HepG2 (cell line): ENCODE measurements around the gene SCT. TPM values are rescaled to one million over a fixed set of nuclear protein-coding genes. Genes with fewer than 3 reads are reported as not detected.

Experiments
- CAMTA2 ChIP-seq: sonication (generic); formaldehyde crosslinking; IDR thresholded peaks from 2 replicates; pipeline ENCODE4 v1.4.0; 2020; ENCODE audit warnings: mild to moderate bottlenecking, missing genetic modification reagents, borderline replicate concordance
- HOXA7 ChIP-seq: sonication (generic); formaldehyde crosslinking; IDR thresholded peaks from 2 replicates; pipeline ENCODE4 v1.8.1; 2022; ENCODE audit warnings: mild to moderate bottlenecking, missing genetic modification reagents, moderate library complexity
- NAIF1 ChIP-seq: sonication (generic); formaldehyde crosslinking; IDR thresholded peaks from 2 replicates; pipeline ENCODE4 v1.5.0; 2020; ENCODE audit warnings: mild to moderate bottlenecking, missing genetic modification reagents, borderline replicate concordance
- SOX5 ChIP-seq: IDR thresholded peaks from 2 replicates; pipeline ENCODE4 v1.6.1; 2016; ENCODE audit warnings: borderline replicate concordance
- SPEN ChIP-seq: sonication (generic); formaldehyde crosslinking; IDR thresholded peaks from 2 replicates; pipeline ENCODE4 v1.5.1; 2020; ENCODE audit warnings: low read depth, mild to moderate bottlenecking, missing genetic modification reagents
- TBL1XR1 ChIP-seq: fragments of 150-350 bp; IDR thresholded peaks from 2 replicates; pipeline ENCODE4 v1.6.1; 2014; ENCODE audit warnings: borderline replicate concordance, low read length; ENCODE audit not compliant: partially characterized antibody
- TFE3 ChIP-seq: IDR thresholded peaks from 2 replicates; pipeline ENCODE4 v1.6.1; 2016
- TSC22D2 ChIP-seq: sonication (generic); formaldehyde crosslinking; IDR thresholded peaks from 2 replicates; pipeline ENCODE4 v1.5.1; 2020; ENCODE audit warnings: missing genetic modification reagents, mild to moderate bottlenecking, borderline replicate concordance
- ZFAT ChIP-seq: sonication (generic); formaldehyde crosslinking; conservative IDR thresholded peaks from 2 replicates; pipeline ENCODE4 v1.8.1; 2023; ENCODE audit warnings: missing genetic modification reagents, inconsistent platforms
- ZNF232 ChIP-seq: sonication (generic); formaldehyde crosslinking; IDR thresholded peaks from 2 replicates; pipeline ENCODE4 v1.4.0; 2020; ENCODE audit warnings: missing genetic modification reagents, borderline replicate concordance
- ZNF337 ChIP-seq: sonication (generic); formaldehyde crosslinking; IDR thresholded peaks from 2 replicates; pipeline ENCODE4 v1.5.1; 2020; ENCODE audit warnings: missing genetic modification reagents, low read depth, mild to moderate bottlenecking, borderline replicate concordance
- ZNF512 ChIP-seq: sonication (generic); formaldehyde crosslinking; IDR thresholded peaks from 2 replicates; pipeline ENCODE4 v1.4.0; 2020; ENCODE audit warnings: mild to moderate bottlenecking, missing genetic modification reagents
- ZNF569 ChIP-seq: sonication (generic); formaldehyde crosslinking; IDR thresholded peaks from 2 replicates; pipeline ENCODE4 v1.5.0; 2020; ENCODE audit warnings: mild to moderate bottlenecking, missing genetic modification reagents, moderate library complexity, borderline replicate concordance
- ZNF605 ChIP-seq: sonication (generic); formaldehyde crosslinking; IDR thresholded peaks from 2 replicates; pipeline ENCODE4 v1.8.0; 2022; ENCODE audit warnings: mild to moderate bottlenecking, missing genetic modification reagents
- ZNF773 ChIP-seq: sonication (generic); formaldehyde crosslinking; IDR thresholded peaks from 2 replicates; pipeline ENCODE4 v1.4.0; 2020; ENCODE audit warnings: missing genetic modification reagents, borderline replicate concordance
- ZNF777 ChIP-seq: sonication (generic); formaldehyde crosslinking; IDR thresholded peaks from 2 replicates; pipeline ENCODE4 v1.4.0; 2020; ENCODE audit warnings: missing genetic modification reagents
- polyA plus RNA-seq, 8 experiments: library from polyadenylated mRNA; depleted of rRNA in 3 of 8; stranded (reverse) in 7 of 8; unstranded in 1 of 8; fragments of >200 nt; fragmentation: Illumina TruSeq in 4 of 8; extraction: Trizol in 4 of 8; gene quantifications; 2 replicates each; pipeline versions ENCODE4 v1.2.1 to v1.2.3, GENCODE V29; 2011 to 2016; ENCODE audit warnings: low read depth in 4 of 8, missing spikeins in 1 of 8, mixed read lengths in 1 of 8; ENCODE audit not compliant: insufficient read depth in 1 of 8
- total RNA-seq, 5 experiments: library from RNA; depleted of rRNA; stranded (reverse); fragments of >200 nt; fragmentation: Illumina TruSeq; extraction: Trizol; gene quantifications; 2 replicates each; pipeline ENCODE4 v1.2.3, GENCODE V29; 2016; ENCODE audit warnings: low read depth in 1 of 5
- TF ChIP-seq, protein P1 (sequence below): sonication (generic); formaldehyde crosslinking; IDR thresholded peaks from 2 replicates; pipeline ENCODE4 v1.4.0; 2020; ENCODE audit warnings: low read depth, mild to moderate bottlenecking, missing genetic modification reagents
- TF ChIP-seq, protein P2 (sequence below): sonication (generic); formaldehyde crosslinking; conservative IDR thresholded peaks from 2 replicates; pipeline ENCODE4 v1.4.0; 2020; ENCODE audit warnings: missing genetic modification reagents
- TF ChIP-seq, protein P3 (sequence below): sonication (generic); formaldehyde crosslinking; conservative IDR thresholded peaks from 2 replicates; pipeline ENCODE4 v1.8.0; 2022; ENCODE audit warnings: low read depth, missing genetic modification reagents
- TF ChIP-seq, protein P4 (sequence below): sonication (generic); formaldehyde crosslinking; IDR thresholded peaks from 2 replicates; pipeline ENCODE4 v1.4.0; 2020; ENCODE audit warnings: mild to moderate bottlenecking, missing genetic modification reagents

Gene SCT
- total and polyA plus RNA-seq, 2 of the 13 experiments (the other 11 are each of a cell fraction or from before 2014, with no cell fraction given) = not detected

DNA sequence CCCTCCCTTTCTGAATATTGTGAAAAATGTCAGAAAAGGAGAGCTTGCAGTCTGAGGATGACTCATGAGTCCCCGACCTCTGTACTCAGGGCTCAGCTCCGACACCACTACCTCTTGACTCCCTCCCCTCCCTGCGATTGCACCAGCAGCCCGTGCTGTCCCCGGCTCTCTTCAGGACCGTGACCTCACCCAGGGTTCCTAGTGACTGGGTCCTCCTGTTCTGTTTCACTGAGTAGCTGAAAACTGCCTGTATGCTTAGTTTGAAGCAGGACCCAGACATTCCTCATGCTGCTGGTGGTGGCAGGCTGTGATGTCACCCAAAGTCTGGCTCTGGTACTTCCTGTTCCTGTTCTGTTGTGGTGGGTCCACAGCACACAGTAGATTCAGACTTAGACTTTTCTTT lies 39.0 kb downstream of the SCT start (continued):
- TF ChIP-seq TFE3 (CRISPR knock-in tag) = peak; percentile 75; the same call in 1 of the 2 replicates
- TF ChIP-seq SPEN (CRISPR knock-in tag) = no peak
- TF ChIP-seq CAMTA2 (CRISPR knock-in tag) = no peak
- TF ChIP-seq, protein P1, sequence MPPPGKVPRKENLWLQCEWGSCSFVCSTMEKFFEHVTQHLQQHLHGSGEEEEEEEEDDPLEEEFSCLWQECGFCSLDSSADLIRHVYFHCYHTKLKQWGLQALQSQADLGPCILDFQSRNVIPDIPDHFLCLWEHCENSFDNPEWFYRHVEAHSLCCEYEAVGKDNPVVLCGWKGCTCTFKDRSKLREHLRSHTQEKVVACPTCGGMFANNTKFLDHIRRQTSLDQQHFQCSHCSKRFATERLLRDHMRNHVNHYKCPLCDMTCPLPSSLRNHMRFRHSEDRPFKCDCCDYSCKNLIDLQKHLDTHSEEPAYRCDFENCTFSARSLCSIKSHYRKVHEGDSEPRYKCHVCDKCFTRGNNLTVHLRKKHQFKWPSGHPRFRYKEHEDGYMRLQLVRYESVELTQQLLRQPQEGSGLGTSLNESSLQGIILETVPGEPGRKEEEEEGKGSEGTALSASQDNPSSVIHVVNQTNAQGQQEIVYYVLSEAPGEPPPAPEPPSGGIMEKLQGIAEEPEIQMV (CRISPR knock-in tag) = no peak
- TF ChIP-seq, protein P2, sequence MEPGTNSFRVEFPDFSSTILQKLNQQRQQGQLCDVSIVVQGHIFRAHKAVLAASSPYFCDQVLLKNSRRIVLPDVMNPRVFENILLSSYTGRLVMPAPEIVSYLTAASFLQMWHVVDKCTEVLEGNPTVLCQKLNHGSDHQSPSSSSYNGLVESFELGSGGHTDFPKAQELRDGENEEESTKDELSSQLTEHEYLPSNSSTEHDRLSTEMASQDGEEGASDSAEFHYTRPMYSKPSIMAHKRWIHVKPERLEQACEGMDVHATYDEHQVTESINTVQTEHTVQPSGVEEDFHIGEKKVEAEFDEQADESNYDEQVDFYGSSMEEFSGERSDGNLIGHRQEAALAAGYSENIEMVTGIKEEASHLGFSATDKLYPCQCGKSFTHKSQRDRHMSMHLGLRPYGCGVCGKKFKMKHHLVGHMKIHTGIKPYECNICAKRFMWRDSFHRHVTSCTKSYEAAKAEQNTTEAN = 0 out of 2 replicates have a peak, but pooled peaks have one; percentile 17
- no peak for TF ChIP-seq HOXA7
- TF ChIP-seq ZNF777 (CRISPR knock-in tag) = no peak
- no peak for TF ChIP-seq ZFAT
- TF ChIP-seq, protein P3, sequence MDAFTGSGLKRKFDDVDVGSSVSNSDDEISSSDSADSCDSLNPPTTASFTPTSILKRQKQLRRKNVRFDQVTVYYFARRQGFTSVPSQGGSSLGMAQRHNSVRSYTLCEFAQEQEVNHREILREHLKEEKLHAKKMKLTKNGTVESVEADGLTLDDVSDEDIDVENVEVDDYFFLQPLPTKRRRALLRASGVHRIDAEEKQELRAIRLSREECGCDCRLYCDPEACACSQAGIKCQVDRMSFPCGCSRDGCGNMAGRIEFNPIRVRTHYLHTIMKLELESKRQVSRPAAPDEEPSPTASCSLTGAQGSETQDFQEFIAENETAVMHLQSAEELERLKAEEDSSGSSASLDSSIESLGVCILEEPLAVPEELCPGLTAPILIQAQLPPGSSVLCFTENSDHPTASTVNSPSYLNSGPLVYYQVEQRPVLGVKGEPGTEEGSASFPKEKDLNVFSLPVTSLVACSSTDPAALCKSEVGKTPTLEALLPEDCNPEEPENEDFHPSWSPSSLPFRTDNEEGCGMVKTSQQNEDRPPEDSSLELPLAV (CRISPR knock-in tag) = no peak
- TF ChIP-seq, protein P4, sequence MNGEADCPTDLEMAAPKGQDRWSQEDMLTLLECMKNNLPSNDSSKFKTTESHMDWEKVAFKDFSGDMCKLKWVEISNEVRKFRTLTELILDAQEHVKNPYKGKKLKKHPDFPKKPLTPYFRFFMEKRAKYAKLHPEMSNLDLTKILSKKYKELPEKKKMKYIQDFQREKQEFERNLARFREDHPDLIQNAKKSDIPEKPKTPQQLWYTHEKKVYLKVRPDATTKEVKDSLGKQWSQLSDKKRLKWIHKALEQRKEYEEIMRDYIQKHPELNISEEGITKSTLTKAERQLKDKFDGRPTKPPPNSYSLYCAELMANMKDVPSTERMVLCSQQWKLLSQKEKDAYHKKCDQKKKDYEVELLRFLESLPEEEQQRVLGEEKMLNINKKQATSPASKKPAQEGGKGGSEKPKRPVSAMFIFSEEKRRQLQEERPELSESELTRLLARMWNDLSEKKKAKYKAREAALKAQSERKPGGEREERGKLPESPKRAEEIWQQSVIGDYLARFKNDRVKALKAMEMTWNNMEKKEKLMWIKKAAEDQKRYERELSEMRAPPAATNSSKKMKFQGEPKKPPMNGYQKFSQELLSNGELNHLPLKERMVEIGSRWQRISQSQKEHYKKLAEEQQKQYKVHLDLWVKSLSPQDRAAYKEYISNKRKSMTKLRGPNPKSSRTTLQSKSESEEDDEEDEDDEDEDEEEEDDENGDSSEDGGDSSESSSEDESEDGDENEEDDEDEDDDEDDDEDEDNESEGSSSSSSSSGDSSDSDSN = 0 out of 2 replicates have a peak, but pooled peaks have one; percentile 30
- TF ChIP-seq ZNF232 (CRISPR knock-in tag) = no peak
- TF ChIP-seq TBL1XR1 = peak; percentile 33
- no peak for TF ChIP-seq TSC22D2
- no peak for TF ChIP-seq ZNF773 (CRISPR knock-in tag)
- no peak for TF ChIP-seq ZNF337 (CRISPR knock-in tag)
- no peak for TF ChIP-seq ZNF512 (CRISPR knock-in tag)
- no peak for TF ChIP-seq ZNF569 (CRISPR knock-in tag)
- no peak for TF ChIP-seq NAIF1 (CRISPR knock-in tag)
- TF ChIP-seq ZNF605 = peak; percentile 35; the same call in 1 of the 2 replicates
- TF ChIP-seq SOX5 (CRISPR knock-in tag) = peak; percentile 78
